ENCODE data around the gene TRIM47. TPM values are rescaled to one million over a fixed set of nuclear protein-coding genes. Genes with fewer than 3 reads are reported as not detected.

The TRIM47 gene, protein sequence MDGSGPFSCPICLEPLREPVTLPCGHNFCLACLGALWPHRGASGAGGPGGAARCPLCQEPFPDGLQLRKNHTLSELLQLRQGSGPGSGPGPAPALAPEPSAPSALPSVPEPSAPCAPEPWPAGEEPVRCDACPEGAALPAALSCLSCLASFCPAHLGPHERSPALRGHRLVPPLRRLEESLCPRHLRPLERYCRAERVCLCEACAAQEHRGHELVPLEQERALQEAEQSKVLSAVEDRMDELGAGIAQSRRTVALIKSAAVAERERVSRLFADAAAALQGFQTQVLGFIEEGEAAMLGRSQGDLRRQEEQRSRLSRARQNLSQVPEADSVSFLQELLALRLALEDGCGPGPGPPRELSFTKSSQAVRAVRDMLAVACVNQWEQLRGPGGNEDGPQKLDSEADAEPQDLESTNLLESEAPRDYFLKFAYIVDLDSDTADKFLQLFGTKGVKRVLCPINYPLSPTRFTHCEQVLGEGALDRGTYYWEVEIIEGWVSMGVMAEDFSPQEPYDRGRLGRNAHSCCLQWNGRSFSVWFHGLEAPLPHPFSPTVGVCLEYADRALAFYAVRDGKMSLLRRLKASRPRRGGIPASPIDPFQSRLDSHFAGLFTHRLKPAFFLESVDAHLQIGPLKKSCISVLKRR
- 32.5 and 56.4 TPM in 2 replicates for total RNA-seq

DNA sequence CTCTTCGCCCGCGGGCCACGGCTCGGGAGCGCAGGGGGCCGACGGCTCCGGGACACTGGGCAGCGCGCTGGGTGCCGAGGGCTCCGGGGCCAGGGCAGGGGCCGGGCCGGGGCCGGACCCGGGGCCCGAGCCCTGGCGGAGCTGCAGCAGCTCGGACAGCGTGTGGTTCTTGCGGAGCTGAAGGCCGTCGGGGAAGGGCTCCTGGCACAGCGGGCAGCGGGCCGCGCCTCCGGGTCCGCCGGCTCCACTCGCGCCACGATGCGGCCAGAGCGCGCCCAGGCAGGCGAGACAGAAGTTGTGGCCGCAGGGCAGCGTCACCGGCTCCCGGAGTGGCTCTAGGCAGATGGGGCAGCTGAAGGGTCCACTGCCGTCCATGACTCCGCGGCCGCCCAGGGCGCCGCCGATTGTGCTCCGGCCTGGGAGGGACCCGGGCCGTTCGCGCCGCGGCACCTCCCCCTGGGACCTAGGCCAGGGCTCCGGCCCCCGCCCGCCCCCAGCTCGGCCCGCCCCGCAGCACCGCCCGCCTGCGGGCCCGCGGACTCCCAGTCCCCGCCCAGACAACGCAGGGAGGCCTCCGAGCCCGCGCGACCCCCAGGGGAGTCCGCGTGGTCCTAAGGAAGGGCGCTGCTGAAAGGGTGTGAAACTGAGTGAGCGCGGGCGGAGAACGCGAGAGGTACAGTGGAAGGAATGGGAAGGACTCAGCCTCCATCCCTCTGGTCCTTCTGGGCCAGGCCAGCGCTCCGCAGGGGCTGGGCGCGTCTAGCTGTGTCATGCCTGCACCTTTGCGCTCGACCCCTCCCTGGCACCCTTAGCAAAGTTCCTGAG is at the start of gene TRIM47:
Gene TRIM47 (minus strand): TSS at position 408 of the 825 bp plus-strand sequence. CDS start 33 bp downstream, at position 375.

DNA sequence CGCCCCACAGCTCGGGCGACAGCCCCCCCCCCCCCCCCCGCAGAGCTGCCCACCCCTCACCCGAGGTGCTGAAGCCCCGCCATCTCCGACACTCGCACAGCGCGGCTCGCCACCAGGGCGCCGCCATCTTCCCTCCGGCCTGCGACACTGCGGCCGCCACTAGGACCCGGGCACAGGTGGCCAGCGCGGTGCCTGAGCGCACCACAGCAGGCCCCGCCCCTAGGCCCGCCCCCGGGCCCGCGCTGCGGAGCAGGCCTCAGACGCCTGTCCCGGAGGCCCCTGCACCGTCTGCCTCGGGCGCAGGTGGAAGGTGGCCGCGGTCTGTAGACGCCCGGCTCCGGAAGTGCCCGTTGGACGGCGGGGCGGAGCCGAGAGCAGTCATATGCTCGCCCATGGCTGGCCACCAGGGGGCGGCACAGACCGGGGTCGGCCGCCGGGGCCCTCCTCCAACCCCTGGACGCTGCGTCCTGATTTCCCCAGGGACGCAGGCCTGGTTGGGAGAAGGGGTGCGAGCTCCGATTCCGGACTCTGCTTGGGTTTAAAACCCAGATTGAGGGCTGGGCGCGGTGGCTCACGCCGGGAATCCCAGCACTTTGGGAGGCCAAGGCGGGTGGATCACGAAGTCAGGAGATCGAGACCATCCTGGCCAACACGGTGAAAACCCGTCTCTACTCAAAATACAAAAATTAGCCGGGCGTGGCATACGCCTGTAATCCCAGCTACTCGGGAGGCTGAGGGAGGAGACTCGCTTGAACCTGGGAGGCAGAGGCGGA is 26.6 kb upstream of the TRIM47 start, which contains the start of gene MRPL38:
Gene MRPL38 (minus strand): TSS at position 136 of the 773 bp plus-strand sequence. CDS start 9 bp downstream, at position 127.

DNA sequence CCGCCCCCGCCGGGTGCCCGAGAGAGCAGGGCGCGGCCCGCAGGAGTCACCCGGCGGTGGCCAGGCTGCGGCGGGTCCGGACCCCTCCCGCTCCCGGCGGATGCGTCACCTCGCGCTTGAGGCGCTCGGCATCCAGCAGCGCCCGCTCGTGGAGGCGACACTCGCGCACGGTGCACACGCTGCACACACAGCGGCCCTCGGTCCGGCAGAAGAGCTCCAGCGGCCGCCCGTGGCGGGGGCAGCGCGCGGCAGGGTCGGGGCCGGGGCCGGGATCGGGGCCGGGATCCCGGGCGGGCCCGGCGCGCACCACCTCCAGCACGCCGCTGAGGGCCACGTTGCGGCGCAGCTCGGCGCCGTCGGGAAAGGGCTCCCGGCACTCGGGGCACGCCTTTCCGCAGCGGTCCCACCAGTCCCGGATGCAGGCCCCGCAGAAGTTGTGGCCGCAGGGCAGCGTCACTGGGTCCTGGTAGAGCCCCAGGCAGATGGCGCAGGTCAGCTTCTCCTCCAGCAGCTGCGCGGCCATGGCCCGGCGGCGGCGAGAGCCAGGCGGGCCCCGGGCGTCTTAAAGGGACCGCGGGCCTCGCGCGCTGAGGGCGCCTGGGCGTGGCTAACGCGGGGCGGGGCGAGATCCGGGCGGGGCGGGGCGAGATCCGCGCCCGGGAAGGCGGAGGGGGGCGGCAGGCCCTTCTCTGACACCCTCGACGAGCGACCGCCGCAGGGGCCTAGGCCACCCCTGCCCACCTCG is 18.2 kb upstream of the TRIM47 start, which contains the start of gene TRIM65:
Gene TRIM65 (minus strand): TSS at position 537 of the 745 bp plus-strand sequence. CDS start 14 bp downstream, at position 523.

DNA sequence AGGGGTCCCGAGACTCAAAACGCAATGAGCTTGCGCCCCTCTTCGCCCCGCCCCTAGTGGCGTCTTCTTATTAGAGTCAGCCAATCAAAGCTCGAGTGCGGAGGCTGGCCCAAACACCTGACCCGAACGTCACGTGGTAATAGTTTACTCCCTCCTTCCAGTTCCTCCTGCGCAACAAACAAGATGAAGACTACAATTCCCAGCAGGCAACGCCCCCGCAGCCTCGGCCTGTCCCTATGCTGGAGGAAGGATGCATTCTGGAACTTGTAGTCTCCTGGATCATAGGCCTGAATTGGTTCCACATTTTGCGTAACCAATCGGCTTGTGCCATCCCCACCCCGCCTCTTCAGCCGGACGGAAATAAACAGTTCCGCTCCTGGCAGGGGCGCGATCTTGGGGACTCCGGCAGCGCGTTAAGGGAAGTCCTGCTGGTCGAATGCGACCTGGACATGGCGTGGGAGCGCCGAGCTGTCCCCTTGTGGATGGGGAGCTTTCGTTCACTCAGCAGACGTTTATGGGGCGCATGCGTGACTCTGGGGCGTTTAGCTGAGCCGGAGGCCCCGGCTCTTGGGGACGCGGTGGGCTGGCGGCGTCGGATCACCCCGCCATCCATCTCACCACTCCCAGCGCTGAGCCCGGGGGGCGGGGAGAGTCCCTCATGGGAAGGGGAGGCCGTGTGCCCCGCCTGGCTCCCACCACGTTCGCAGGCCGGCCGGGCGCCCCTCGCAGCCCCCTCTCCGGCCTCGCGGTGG is 22.9 kb downstream of the TRIM47 start, which contains the start of gene WBP2:
Gene WBP2 (minus strand): TSS at position 26 of the 752 bp plus-strand sequence. CDS start 38 bp downstream, outside the sequence.

DNA sequence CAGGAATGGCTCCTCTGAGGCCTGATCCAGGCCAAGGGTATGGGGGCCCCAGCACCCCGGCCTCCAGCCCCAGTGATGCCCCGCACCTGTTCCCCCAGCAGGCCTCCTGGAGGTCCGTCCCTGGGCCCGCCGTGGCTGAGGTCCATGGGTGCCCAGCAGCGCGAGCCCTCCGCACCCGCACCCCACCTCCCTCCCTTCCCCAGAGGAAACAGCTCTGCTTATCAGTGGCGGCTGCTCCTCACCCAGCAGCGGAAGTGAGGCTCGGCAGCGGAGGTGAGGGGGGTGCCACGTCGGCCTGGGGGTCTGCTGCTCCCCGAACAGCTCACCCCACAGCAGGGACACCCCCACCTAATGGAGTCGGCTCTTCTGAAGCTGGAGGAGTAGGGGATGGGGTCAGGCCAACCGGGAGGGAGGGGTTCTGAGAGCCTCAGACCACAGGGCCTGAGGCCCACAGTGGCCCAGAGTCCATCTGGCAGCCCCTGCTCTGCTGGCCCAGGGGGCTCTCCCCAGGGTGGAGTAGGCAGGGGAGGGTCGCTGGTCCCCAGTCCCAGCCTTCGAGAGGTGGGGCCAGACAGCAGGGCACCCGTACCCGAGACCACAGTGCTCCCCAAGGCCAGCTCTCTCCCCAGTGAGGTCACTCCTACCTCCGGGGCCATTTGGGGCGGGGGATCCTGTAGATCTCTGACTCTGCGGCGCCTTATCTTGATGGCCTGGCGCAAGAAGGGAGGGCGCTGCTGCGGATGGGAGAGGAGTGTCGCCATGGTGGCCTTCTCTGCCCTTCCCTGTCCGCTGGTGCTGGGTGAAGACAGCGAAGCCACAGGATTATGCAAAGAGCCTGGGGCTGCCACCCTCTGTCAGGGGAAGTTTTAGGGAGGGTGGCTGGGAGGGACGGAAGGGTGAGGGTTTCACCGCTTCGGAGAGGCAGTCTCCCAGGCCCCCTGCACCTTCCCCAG is 34.5 kb downstream of the TRIM47 start, which contains the start of gene UNC13D:
Gene UNC13D (minus strand): TSS at position 828 of the 953 bp plus-strand sequence. CDS start 67 bp downstream, at position 761.

Other genes with a start within 250 kb of the TRIM47 start
- gene SMIM5, start 245.1 kb downstream of the TRIM47 start, total RNA-seq = not detected in 2 replicates
- gene RECQL5, start 211.4 kb downstream of the TRIM47 start, total RNA-seq = 9.7 and 20.6 TPM in 2 replicates
- gene SAP30BP, start 211.2 kb downstream of the TRIM47 start, total RNA-seq = 44.2 and 50.9 TPM in 2 replicates
- 0.16 and 0.18 TPM in 2 replicates for gene ITGB4, start 157.1 kb downstream of the TRIM47 start, total RNA-seq
- 35.9 and 43.9 TPM in 2 replicates for gene GALK1, start 113.4 kb downstream of the TRIM47 start, total RNA-seq
- 11.8 and 15.0 TPM in 2 replicates for gene UNK, start 93.8 kb downstream of the TRIM47 start, total RNA-seq
- gene UNC13D, start 34.2 kb downstream of the TRIM47 start, total RNA-seq = 1.1 TPM in 1 of 2 replicates, not detected in the other
- 56.7 and 67.0 TPM in 2 replicates for gene WBP2, start 23.2 kb downstream of the TRIM47 start, total RNA-seq
- 19.1 and 20.6 TPM in 2 replicates for gene TRIM65, start 18.4 kb upstream of the TRIM47 start, total RNA-seq
- gene MRPL38, start 26.3 kb upstream of the TRIM47 start, total RNA-seq = 12.3 and 15.7 TPM in 2 replicates
- gene FBF1, start 62.5 kb upstream of the TRIM47 start, total RNA-seq = 5.1 and 7.6 TPM in 2 replicates
- 16.4 and 32.4 TPM in 2 replicates for gene ACOX1, start 100.6 kb upstream of the TRIM47 start, total RNA-seq
- gene TEN1, start 100.7 kb upstream of the TRIM47 start, total RNA-seq = 21.8 and 29.6 TPM in 2 replicates
- gene CDK3, start 122.3 kb upstream of the TRIM47 start, total RNA-seq = 2.2 TPM in 1 of 2 replicates, not detected in the other
- gene EVPL, start 148.7 kb upstream of the TRIM47 start, total RNA-seq = not detected in 2 replicates
- 19.5 and 24.0 TPM in 2 replicates for gene SRP68, start 193.9 kb upstream of the TRIM47 start, total RNA-seq
- gene GALR2, start 196.2 kb upstream of the TRIM47 start, total RNA-seq = not detected in 2 replicates
- not detected in 2 replicates for gene ZACN, start 200.6 kb upstream of the TRIM47 start, total RNA-seq
- 56.0 and 56.1 TPM in 2 replicates for gene EXOC7, start 225.2 kb upstream of the TRIM47 start, total RNA-seq

Measured in cardiac atrium fibroblast (primary cell).